Loucy (cell line): ENCODE measurements around the gene PRIMA1.

Source experiments
- H2AFZ ChIP-seq: fragments of 200-600 bp; sonication (generic); 2 replicates; pipeline ENCODE4 v1.6.0; 2016; ENCODE audit warnings: antibody characterized with exemption, mild to moderate bottlenecking, low read length, moderate library complexity
- H3F3A ChIP-seq: fragments of 200-600 bp; 2 replicates; pipeline ENCODE4 v1.6.0; 2016; ENCODE audit warnings: antibody characterized with exemption, low read depth, mild to moderate bottlenecking
- H3K27me3 ChIP-seq: fragments of 200-600 bp; sonication (generic); 2 replicates; pipeline ENCODE4 v1.6.1; 2014; ENCODE audit warnings: low read length, mild to moderate bottlenecking; ENCODE audit not compliant: insufficient read depth, poor library complexity, severe bottlenecking
- H3K36me3 ChIP-seq: fragments of 200-600 bp; sonication (generic); 2 replicates; pipeline ENCODE4 v1.6.1; 2016; ENCODE audit warnings: low read length; ENCODE audit not compliant: insufficient read depth
- H3K4me1 ChIP-seq: fragments of 200-600 bp; sonication (generic); 2 replicates; pipeline ENCODE4 v1.5.1; 2014; ENCODE audit warnings: low read length, mild to moderate bottlenecking; ENCODE audit not compliant: insufficient read depth, poor library complexity, severe bottlenecking
- H3K4me2 ChIP-seq: fragments of 200-600 bp; sonication (generic); 2 replicates; pipeline ENCODE4 v1.6.0; 2014; ENCODE audit warnings: antibody characterized with exemption, low read length, low read depth, mild to moderate bottlenecking; ENCODE audit not compliant: poor library complexity, severe bottlenecking
- H3K4me3 ChIP-seq: fragments of 200-600 bp; sonication (generic); 2 replicates; pipeline ENCODE4 v1.5.1; 2014; ENCODE audit warnings: low read length, mild to moderate bottlenecking, mixed read lengths; ENCODE audit not compliant: poor library complexity, severe bottlenecking
- H3K79me2 ChIP-seq: fragments of 200-600 bp; sonication (generic); 2 replicates; pipeline ENCODE4 v1.6.1; 2014; ENCODE audit warnings: low read length; ENCODE audit not compliant: insufficient read depth
- H3K9ac ChIP-seq: fragments of 200-600 bp; sonication (generic); 2 replicates; pipeline ENCODE4 v1.6.0; 2014; ENCODE audit warnings: mild to moderate bottlenecking, low read depth, low read length, moderate library complexity; ENCODE audit not compliant: poor library complexity, severe bottlenecking
- H3K9me2 ChIP-seq: fragments of 200-600 bp; sonication (generic); replicated peaks from 2 replicates; pipeline ENCODE4 v1.6.1; 2016; ENCODE audit warnings: low read depth, low read length, mixed read lengths
- H3K9me3 ChIP-seq: fragments of 200-600 bp; sonication (generic); 2 replicates; pipeline ENCODE4 v1.6.1; 2014; ENCODE audit warnings: mild to moderate bottlenecking, antibody characterized with exemption, low read length, low read depth; ENCODE audit not compliant: insufficient read depth
- H4K20me1 ChIP-seq: fragments of 200-600 bp; sonication (generic); 2 replicates; pipeline ENCODE4 v1.6.0; 2014; ENCODE audit warnings: antibody characterized with exemption, low read length, mild to moderate bottlenecking; ENCODE audit not compliant: insufficient read depth, poor library complexity, severe bottlenecking
- EZH2phosphoT487 ChIP-seq: fragments of 200-600 bp; IDR thresholded peaks from 2 replicates; pipeline ENCODE4 v1.6.1; 2018; ENCODE audit warnings: antibody characterized with exemption, mild to moderate bottlenecking, moderate library complexity, borderline replicate concordance
- TF ChIP-seq, protein P1 (sequence below): fragments of 200-600 bp; sonication (generic); conservative IDR thresholded peaks from 2 replicates; pipeline ENCODE4 v1.5.1; 2014; ENCODE audit warnings: mild to moderate bottlenecking, antibody characterized with exemption, low read length

The PRIMA1 gene

DNA sequence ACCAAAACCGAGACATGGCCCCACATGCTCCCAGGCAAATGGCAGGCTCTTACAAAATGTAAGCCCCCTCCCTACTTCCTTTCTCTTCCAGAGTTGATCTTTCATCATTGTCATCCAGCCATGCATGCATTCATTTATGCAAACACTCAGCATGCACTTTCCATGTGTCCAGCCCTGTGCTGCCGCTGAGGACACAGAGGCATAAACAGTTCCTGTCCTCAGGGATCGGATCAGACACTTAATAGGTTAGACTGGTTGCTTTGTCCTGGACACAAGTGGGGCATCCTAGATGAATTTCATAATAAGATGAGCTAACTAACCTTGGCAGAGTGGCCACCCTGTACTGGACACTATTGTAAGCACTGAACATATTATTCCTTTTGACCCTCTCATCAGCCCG lies 23.1 kb downstream of the PRIMA1 start:
- Histone ChIP-seq H3K4me3 (no peak overlapping the region), H3K27me3 (no peaks in the 10 kb centered on the region), H3K79me2 (no peaks in the 10 kb centered on the region), H4K20me1 (no peaks in the 10 kb centered on the region), H3K4me2 (no peak overlapping the region), H3F3A (no peaks in the 10 kb centered on the region), H2AFZ (no peak overlapping the region), H3K9ac (no peak overlapping the region), H3K9me3 (no peaks in the 10 kb centered on the region), H3K36me3 (no peaks in the 10 kb centered on the region), H3K9me2 (no peaks in the 10 kb centered on the region), H3K4me1 (no peaks in the 10 kb centered on the region)
- TF ChIP-seq, protein P1, sequence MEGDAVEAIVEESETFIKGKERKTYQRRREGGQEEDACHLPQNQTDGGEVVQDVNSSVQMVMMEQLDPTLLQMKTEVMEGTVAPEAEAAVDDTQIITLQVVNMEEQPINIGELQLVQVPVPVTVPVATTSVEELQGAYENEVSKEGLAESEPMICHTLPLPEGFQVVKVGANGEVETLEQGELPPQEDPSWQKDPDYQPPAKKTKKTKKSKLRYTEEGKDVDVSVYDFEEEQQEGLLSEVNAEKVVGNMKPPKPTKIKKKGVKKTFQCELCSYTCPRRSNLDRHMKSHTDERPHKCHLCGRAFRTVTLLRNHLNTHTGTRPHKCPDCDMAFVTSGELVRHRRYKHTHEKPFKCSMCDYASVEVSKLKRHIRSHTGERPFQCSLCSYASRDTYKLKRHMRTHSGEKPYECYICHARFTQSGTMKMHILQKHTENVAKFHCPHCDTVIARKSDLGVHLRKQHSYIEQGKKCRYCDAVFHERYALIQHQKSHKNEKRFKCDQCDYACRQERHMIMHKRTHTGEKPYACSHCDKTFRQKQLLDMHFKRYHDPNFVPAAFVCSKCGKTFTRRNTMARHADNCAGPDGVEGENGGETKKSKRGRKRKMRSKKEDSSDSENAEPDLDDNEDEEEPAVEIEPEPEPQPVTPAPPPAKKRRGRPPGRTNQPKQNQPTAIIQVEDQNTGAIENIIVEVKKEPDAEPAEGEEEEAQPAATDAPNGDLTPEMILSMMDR, result no peak
- TF ChIP-seq EZH2phosphoT487, result no peak

DNA sequence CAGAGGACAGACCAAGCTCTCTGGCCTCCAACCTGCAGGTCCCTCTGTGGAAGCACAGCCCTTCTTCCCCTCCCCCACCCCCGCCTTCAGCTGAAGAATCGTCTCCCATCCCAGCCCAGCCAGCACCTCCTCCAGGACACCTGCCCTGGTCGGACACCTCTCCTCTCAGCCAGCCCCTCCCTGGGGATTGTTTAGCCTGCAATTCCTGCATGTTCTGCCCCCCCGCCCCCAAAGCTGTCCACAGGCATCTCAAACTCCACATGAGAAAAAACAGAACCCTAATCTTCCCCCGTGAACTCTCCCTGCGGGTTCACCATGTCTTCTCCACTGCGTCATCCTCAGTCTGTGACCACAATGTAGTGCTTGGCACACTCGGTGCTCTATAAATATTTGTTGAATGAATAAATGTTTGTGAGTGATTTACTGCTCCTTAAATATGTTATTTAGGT lies 24.1 kb downstream of the PRIMA1 start:
- no peaks in the 10 kb centered on the region for H3F3A ChIP-seq
- no peak overlapping the region for H3K9ac ChIP-seq
- H3K4me1 ChIP-seq, result no peaks in the 10 kb centered on the region
- TF ChIP-seq, protein P1, result no peak
- TF ChIP-seq EZH2phosphoT487, result no peak
- no peaks in the 10 kb centered on the region for H3K9me2 ChIP-seq
- H3K4me2 ChIP-seq, result no peak overlapping the region
- H3K9me3 ChIP-seq, result no peaks in the 10 kb centered on the region
- H2AFZ ChIP-seq, result no peak overlapping the region
- no peaks in the 10 kb centered on the region for H3K36me3 ChIP-seq
- no peaks in the 10 kb centered on the region for H3K27me3 ChIP-seq
- H3K4me3 ChIP-seq, result no peak overlapping the region
- H4K20me1 ChIP-seq, result no peaks in the 10 kb centered on the region
- H3K79me2 ChIP-seq, result no peaks in the 10 kb centered on the region

DNA sequence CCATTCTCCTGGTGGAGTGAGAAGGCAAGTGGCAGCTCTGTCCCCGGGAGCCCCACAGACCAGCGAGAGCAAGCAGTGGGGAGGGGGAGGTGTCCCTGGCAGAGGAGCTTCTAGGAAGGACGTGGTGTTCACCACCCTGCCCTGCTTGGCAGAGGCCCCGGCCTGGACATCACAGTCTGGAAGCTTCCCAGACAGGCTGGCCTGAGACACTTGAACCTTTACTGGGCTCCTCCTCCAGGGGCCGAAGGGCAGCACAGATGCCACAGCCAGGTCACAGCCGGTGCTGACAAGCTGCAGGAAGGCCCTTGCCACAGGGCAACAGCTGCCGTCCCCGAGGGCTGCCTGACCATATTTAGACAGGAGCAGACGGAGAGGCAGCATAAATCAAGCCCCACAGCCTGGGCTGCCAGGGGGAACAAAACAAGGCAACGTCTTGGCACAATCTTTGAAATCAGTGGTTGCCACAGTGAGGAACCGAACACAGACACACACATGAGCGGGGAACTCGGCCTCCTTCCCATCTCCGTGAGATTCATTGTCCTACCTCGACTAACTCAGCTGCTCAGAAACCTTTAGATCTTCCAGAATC lies 28.5 kb downstream of the PRIMA1 start:
- H3K36me3 ChIP-seq, result no peaks in the 10 kb centered on the region
- peaks cover 4% of the 10 kb centered on the region; the same call in 1 of the 2 replicates for H3K9me3 ChIP-seq
- TF ChIP-seq, protein P1, result no peak
- no peak for TF ChIP-seq EZH2phosphoT487
- H3K4me2 ChIP-seq, result no peak overlapping the region
- H4K20me1 ChIP-seq, result no peaks in the 10 kb centered on the region
- no peaks in the 10 kb centered on the region for H3K27me3 ChIP-seq
- H2AFZ ChIP-seq, result no peak overlapping the region
- no peak overlapping the region for H3K9ac ChIP-seq
- H3K4me3 ChIP-seq, result no peak overlapping the region
- H3K4me1 ChIP-seq, result no peaks in the 10 kb centered on the region
- H3K79me2 ChIP-seq, result no peaks in the 10 kb centered on the region
- H3K9me2 ChIP-seq, result no peaks in the 10 kb centered on the region
- no peaks in the 10 kb centered on the region for H3F3A ChIP-seq
